H54 (cell line): ENCODE data around the gene EDNRA.
"Not testable (repeated sequence)": the region's sequence is repeated elsewhere in the genome, so short reads cannot be mapped to it uniquely, and the experiment has no call there.

ENCODE experiments used
- DNase-seq: peaks from one replicate; pipeline ENCODE4 v3.0.0; 2011; ENCODE audit warnings: low spot score, mixed read lengths; ENCODE audit not compliant: insufficient read length
- FAIRE-seq: peaks from 3 replicates; lab custom pipeline; 2011; peaks lifted over from hg19 to GRCh38; lab: Jason Lieb, UNC
- POLR2A ChIP-seq: IDR thresholded peaks from 2 replicates; pipeline ENCODE4 v1.6.1; 2011; ENCODE audit warnings: low read depth, mild to moderate bottlenecking, low read length

The EDNRA gene

GRCh38 chr4:147480891-147481576, at the start of gene EDNRA:
TSS of gene EDNRA (plus strand) at chr4:147481097. CDS start at chr4:147485682, 4,585 bp downstream.
- no peak for FAIRE-seq
- TF ChIP-seq POLR2A = no peak
- DNase-seq = no peak

- not testable (repeated sequence) for DNase-seq, FAIRE-seq
Measured at GRCh38 chr4:147434370-147434769, 46.5 kb upstream of the EDNRA start.

GRCh38 chr4:147440442-147440841, 40.5 kb upstream of the EDNRA start:
- DNase-seq = no peak
- TF ChIP-seq POLR2A = no peak
- no peak for FAIRE-seq

- FAIRE-seq = no peak
- no peak for TF ChIP-seq POLR2A
Measured at GRCh38 chr4:147447786-147448185, 33.1 kb upstream of the EDNRA start.

GRCh38 chr4:147453561-147454141, 27.2 kb upstream of the EDNRA start:
- DNase-seq (no peak), FAIRE-seq (no peak)
- TF ChIP-seq POLR2A = no peak

More at GRCh38 chr4:147447786-147448185, 33.1 kb upstream of the EDNRA start:
- DNase-seq = no peak

- no peak for FAIRE-seq
- no peak for DNase-seq
Measured at GRCh38 chr4:147456706-147457105, 24.2 kb upstream of the EDNRA start.

GRCh38 chr4:147461161-147461560, 19.7 kb upstream of the EDNRA start:
- DNase-seq (no peak), FAIRE-seq (no peak)

More at GRCh38 chr4:147456706-147457105, 24.2 kb upstream of the EDNRA start:
- TF ChIP-seq POLR2A = no peak

GRCh38 chr4:147463065-147463464, 17.8 kb upstream of the EDNRA start:
- DNase-seq (no peak), FAIRE-seq (no peak)
- no peak for TF ChIP-seq POLR2A

More at GRCh38 chr4:147461161-147461560, 19.7 kb upstream of the EDNRA start:
- TF ChIP-seq POLR2A = no peak

- FAIRE-seq (no peak), DNase-seq (no peak)
- TF ChIP-seq POLR2A = no peak
Measured at GRCh38 chr4:147465461-147465860, 15.4 kb upstream of the EDNRA start.

- no peak for TF ChIP-seq POLR2A
- DNase-seq (no peak), FAIRE-seq (no peak)
Measured at GRCh38 chr4:147477439-147477838, 3.5 kb upstream of the EDNRA start.

GRCh38 chr4:147479376-147479775, 1.5 kb upstream of the EDNRA start:
- FAIRE-seq = no peak
- no peak for TF ChIP-seq POLR2A

GRCh38 chr4:147479786-147480185, 1.1 kb upstream of the EDNRA start:
- FAIRE-seq = no peak
- DNase-seq = no peak

More at GRCh38 chr4:147479376-147479775, 1.5 kb upstream of the EDNRA start:
- DNase-seq = no peak

GRCh38 chr4:147480502-147480890, 401 bp upstream of the EDNRA start:
- FAIRE-seq (no peak), DNase-seq (no peak)

More at GRCh38 chr4:147479786-147480185, 1.1 kb upstream of the EDNRA start:
- TF ChIP-seq POLR2A = no peak

GRCh38 chr4:147481577-147482109, 746 bp downstream of the EDNRA start:
- no peak for FAIRE-seq
- no peak for DNase-seq
- TF ChIP-seq POLR2A = no peak

More at GRCh38 chr4:147480502-147480890, 401 bp upstream of the EDNRA start:
- no peak for TF ChIP-seq POLR2A
